ENCODE data around the gene KAT7.

GRCh38 chr17:49821916-49822315 is 33.4 kb downstream of the KAT7 start:
- no peak for TF ChIP-seq POLR2AphosphoS5 (IDR thresholded peaks at IDR 0.05; ENCODE audit: low read depth, low read length)
- TF ChIP-seq POLR2A (IDR thresholded peaks at IDR 0.05; ENCODE audit: control extremely low read depth in 1 of 2, low read depth in 2 of 2, low read length in 2 of 2) = no peak
- TF ChIP-seq CTCF (IDR thresholded peaks at IDR 0.05; ENCODE audit: control extremely low read depth in 1 of 3, insufficient read depth in 1 of 3, low read depth in 1 of 3, low read length in 3 of 3) = no peak
- TF ChIP-seq E2F6 (IDR thresholded peaks at IDR 0.05) = no peak
- no peak for TF ChIP-seq EZH2 (IDR thresholded peaks at IDR 0.05; ENCODE audit: low read depth, low read length, severe bottlenecking)
- TF ChIP-seq RAD21 (IDR thresholded peaks at IDR 0.05 in 1 of 2, conservative IDR thresholded peaks at IDR 0.05 in 1 of 2; ENCODE audit: low read depth in 2 of 2, low read length in 2 of 2) = no peak
- TF ChIP-seq JUND (IDR thresholded peaks at IDR 0.05; ENCODE audit: low read length) = no peak
- no peak for TF ChIP-seq RBBP5 (IDR thresholded peaks at IDR 0.05; ENCODE audit: borderline replicate concordance, low read depth, low read length)

Measured in H1 (cell line).